Measurements from ENCODE around the gene STX12. TPM values are rescaled to one million over a fixed set of nuclear protein-coding genes. Genes with fewer than 3 reads are reported as not detected.

STX12 gene
- total RNA-seq, 4 donors from 2014 or later = 94.5 to 151 (median 137) TPM

DNA sequence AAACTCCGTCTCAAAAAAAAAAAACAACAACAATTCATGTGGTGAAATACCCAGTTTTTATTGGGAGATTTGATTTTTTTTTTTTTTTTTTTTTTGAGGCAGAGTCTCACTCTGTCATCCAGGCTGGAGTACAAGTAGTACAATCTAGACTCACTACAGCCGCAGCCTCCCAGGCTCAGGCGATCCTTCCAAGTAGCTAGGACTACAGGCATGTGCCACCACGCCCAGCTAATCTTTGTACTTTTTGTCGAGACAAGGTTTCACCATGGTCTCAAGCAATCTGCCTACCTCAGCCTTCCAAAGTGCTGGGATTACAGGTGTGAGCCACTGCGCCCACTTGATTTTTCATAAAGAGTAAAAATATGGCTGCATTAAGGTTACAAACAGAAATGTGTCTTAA, 31.9 kb upstream of the STX12 start:
- TF ChIP-seq, protein P1, sequence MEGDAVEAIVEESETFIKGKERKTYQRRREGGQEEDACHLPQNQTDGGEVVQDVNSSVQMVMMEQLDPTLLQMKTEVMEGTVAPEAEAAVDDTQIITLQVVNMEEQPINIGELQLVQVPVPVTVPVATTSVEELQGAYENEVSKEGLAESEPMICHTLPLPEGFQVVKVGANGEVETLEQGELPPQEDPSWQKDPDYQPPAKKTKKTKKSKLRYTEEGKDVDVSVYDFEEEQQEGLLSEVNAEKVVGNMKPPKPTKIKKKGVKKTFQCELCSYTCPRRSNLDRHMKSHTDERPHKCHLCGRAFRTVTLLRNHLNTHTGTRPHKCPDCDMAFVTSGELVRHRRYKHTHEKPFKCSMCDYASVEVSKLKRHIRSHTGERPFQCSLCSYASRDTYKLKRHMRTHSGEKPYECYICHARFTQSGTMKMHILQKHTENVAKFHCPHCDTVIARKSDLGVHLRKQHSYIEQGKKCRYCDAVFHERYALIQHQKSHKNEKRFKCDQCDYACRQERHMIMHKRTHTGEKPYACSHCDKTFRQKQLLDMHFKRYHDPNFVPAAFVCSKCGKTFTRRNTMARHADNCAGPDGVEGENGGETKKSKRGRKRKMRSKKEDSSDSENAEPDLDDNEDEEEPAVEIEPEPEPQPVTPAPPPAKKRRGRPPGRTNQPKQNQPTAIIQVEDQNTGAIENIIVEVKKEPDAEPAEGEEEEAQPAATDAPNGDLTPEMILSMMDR (IDR thresholded peaks at IDR 0.05; ENCODE audit: low read depth) = no peak

DNA sequence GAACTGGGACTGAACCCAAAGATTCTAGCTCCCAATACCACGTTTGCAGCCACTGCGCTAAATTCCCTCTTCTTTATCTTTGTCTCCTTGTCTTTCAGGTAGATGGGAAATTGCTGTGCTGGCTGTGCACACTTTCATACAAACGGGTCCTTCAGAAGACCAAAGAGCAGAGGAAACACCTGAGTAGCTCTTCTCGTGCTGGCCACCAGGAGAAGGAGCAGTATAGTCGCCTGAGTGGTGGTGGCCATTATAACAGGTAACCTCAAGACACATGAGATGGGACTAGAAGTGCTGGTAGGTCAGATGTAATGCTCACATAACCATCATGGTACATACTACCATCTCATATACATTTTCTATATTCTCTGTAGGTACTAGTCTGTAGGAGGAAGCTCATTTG, 28.5 kb upstream of the STX12 start:
- TF ChIP-seq, protein P1 (IDR thresholded peaks at IDR 0.05; ENCODE audit: low read depth) = no peak

DNA sequence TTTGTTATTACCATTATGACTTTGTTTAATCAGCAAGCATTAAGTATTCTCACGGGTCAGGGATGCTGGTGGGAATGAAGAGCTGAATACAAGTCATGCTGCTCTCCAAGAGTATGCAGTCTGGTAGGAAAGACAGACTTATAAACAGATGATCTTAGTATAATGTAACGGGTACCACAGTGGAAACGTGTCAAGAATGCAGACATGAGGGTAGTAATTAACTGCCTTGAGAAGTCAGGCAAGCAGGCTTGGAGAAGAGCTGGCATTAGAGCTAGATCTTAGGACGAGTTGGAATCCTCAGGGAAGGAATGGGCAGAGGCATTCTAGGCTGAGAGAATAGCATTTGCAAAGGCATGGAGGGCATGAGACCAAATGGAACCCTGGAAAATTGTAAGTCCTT, 27.6 kb upstream of the STX12 start:
- TF ChIP-seq, protein P1 (IDR thresholded peaks at IDR 0.05; ENCODE audit: low read depth) = no peak

DNA sequence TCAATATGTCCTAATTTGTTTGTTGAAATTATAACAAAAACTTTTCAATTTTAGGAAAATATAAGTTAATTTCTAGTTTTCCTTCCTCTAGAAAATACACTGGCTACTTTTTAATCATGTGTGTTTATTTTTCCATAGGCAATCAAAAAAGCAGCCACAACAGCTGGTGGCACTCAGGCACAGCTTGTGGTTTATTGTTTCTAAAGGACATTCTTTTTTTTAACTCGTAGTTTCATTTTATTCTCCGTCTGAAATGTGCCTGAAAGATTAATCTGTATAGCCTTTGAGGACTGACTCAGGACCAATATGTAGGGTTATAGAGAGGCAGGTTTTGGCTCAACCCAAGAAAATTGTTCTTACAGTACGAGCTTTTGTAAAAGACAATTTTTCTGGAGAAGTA, 20.7 kb upstream of the STX12 start:
- TF ChIP-seq, protein P1 (IDR thresholded peaks at IDR 0.05; ENCODE audit: low read depth) = no peak

DNA sequence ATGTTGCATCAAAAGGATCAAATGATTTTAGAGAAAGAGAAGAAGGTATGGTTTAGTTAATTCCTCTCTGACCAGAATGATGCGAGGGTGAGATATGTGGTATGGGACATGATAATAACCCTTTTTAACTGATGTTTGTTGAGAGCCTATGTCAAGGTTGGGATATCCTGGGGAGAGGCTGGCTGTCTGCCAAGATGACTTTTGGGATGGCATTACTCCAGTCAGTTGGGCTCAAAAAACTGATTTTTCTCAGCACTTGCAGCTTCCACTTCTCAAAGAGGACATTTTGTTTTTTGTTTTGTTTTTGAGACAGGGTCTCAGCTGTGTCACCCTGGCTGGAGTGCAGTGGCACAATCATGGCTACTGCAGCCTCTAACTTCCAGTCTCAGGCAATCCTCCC, 17.7 kb upstream of the STX12 start:
- TF ChIP-seq, protein P1 (IDR thresholded peaks at IDR 0.05; ENCODE audit: low read depth) = no peak

DNA sequence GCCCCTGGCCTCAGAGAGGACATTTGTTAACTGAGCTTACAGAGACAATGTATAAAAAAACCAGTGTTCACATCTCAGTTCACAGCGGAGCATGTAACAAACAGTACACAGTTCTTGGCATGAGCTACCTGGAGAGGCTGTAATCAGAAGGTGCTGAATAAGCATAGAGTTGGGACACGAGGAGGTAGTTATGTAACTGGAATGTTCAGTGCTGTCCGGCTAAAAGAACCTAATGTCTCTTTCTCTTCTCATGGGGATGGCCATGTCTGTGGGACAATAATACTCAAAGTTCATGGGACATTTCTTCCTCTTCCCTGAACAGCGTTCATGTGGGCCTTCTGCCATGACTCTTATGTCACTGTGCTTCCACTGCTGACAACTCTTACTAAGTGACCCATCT, 17.2 kb upstream of the STX12 start:
- TF ChIP-seq, protein P1 (IDR thresholded peaks at IDR 0.05; ENCODE audit: low read depth) = no peak

DNA sequence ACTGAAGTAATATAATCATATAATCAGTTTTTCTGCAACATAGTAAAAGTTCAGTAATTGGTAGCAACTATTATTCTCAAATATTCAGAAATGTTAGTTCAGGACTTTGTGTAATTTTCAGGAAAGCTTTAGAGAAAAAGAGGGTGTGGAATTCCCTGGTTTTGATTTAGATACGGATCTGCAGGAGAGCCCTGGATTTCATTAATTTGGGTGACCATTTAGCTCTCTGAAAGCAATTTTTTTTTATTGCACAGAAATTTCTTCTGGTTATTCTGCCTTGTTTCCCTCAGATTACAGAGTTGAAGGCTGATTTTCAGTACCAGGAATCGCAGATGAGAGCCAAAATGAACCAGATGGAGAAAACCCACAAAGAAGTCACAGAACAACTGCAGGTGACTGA, 13.8 kb upstream of the STX12 start:
- TF ChIP-seq, protein P1 (IDR thresholded peaks at IDR 0.05; ENCODE audit: low read depth) = no peak
